Skeletal muscle cell (primary cell): ENCODE data around the gene ZNF729.
"Not testable (repeated sequence)": the region's sequence is repeated elsewhere in the genome, so short reads cannot be mapped to it uniquely, and the experiment has no call there.

Experiments
- DNase-seq: peaks from one replicate; pipeline ENCODE4 v3.0.0-alpha.2; 2010; ENCODE audit warnings: low read depth
- H3K4me3 ChIP-seq: 2 replicates; pipeline ENCODE4 v1.5.1; 2011; ENCODE audit warnings: low read depth, mild to moderate bottlenecking, control low read depth, low read length, moderate library complexity

Gene ZNF729

DNA sequence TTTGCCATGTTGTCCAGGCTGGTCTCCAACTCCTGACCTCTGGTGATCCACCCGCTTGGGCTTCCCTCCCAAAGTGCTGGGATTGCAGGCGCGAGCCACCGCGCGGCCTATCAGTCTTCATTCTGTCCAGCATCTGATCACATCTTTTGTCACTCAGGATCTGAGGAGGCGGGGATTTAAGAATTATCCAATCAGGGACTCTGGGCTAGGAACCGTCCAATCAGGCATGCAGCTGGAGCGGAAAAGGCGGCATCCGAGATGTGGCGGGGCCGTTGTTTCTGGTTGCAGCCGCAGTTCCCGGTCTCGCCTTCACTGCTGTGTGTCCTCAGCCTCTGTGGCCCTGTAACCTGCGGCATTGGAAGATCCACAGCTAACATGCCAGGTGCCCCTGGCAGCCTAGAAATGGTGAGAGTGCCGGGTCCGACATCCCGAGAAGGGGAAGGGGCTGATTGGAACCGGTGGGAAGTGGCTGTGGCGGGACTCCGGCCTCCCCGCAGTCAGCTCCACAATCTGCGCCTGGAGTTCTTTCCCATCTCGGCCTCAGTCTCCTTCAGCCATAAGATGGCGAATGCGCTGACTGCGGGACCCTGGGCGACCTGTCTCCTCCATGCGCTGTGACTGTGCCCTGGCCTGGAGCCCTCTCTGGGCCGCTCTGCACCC is at the start of gene ZNF729:
TSS of gene ZNF729 (plus strand) at position 291 of the 660 bp plus-strand sequence. CDS start at position 376, 85 bp downstream.
- no peak for DNase-seq
- H3K4me3 ChIP-seq: no peak within 1 kb of the TSS

DNA sequence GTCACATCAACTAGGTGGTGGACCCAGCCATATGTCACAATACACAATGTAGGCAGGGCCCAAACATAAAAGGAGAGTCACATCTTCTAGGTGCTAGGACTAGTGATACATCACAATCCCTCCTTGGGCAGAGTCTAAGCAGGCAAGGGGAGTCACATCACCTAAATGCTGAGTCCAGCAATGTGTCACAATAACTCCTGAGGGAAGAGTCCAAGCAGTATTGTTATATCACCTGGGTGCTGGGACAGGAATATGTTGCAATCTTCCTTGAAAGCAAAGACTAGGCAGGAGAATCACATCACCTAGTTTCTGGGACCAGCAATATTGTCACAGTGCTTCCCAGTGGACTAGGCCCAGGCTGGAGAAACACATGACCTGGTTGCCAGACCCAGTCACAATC is 29.4 kb upstream of the ZNF729 start:
- H3K4me3 ChIP-seq: no peak overlapping the region
- DNase-seq: no peak

DNA sequence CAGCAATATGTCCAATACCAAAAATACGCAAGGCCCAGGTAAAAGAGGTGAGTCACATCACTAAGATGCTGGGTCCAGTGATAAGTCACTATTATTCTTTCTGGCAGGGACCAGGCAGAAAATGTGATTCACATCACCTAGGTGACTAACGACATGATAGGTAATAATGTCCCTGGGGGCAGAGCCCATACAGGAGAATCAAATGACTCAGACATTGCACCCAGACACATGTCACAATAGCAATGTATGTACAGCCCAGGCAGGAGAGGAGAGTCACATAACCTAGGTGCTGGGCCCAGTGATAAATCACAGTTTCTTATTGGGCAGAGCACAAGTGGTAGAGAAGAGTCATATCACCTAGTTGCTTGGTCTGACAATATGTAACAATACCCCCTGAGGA is 28.9 kb upstream of the ZNF729 start:
- DNase-seq: no peak
- no peak overlapping the region for H3K4me3 ChIP-seq

- DNase-seq: no peak
- H3K4me3 ChIP-seq: no peak overlapping the region
Measured at GRCh38 chr19:22257916-22258315, 28.3 kb upstream of the ZNF729 start.

- H3K4me3 ChIP-seq: no peak overlapping the region
- no peak for DNase-seq
Measured at GRCh38 chr19:22260499-22260898, 25.7 kb upstream of the ZNF729 start.

- DNase-seq: no peak
- no peak overlapping the region for H3K4me3 ChIP-seq
Measured at GRCh38 chr19:22261596-22261995, 24.6 kb upstream of the ZNF729 start.

- DNase-seq: no peak
- no peak overlapping the region for H3K4me3 ChIP-seq
Measured at GRCh38 chr19:22263121-22263520, 23.1 kb upstream of the ZNF729 start.

GRCh38 chr19:22321554-22321953 is 35.3 kb downstream of the ZNF729 start:
- H3K4me3 ChIP-seq, DNase-seq: not testable (repeated sequence)

DNA sequence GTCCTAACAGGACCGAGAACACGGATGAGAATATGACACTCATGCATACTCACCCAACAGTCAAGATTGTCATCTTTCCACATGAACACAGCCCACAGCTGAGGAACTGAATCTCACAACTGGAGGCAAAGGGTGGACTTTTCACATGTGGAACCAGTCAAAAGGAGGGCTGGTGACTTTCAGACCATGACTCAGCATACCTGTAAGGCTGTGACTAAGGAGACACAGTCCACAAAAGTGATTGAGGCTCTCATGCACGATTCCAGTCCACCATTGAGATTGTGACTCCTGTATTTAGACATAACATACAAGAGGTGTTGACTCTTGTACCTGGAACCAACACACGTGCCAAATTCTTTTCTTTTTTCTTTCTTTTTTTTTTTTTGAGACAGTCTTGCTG is 40.0 kb downstream of the ZNF729 start:
- no peak overlapping the region for H3K4me3 ChIP-seq
- DNase-seq: no peak

DNA sequence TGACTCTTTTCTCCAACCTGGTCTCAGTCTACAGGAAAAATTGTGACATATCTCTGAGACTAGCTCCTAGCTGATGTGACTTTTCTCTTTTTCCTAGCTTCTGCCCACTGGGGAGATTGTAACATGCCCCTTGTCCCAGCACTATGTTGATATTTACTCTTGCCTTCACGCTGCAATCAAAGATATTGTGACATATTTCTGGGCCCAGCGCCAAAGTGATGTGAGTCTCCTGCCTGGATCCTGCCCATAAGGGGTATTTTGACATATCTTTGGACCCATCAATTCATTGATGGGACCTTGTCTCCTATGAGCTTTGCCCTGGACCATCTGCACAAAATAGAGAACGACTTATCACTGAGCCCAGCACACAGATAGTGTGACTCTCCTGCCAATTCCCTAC is 41.1 kb downstream of the ZNF729 start:
- DNase-seq: no peak
- H3K4me3 ChIP-seq: no peak overlapping the region

DNA sequence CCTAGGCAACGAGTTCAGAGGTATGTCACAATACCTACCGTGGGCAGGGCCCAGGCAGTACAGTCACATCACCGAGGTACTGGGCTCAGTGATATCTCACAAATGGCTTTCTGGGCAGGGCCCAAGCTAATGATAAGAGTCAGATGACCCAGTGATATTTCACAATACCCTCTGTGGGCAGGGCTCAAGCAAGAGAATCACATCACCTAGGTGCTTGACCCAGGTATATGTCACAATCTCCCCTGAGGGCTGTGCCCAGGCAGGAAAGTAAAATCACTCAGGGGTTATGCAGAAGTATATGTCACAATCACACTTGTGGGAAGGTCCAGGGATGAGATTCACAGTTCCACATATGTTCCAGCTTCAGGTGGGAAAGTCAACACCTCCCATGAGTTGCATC is 45.3 kb downstream of the ZNF729 start:
- DNase-seq: no peak
- H3K4me3 ChIP-seq: no peak overlapping the region

DNA sequence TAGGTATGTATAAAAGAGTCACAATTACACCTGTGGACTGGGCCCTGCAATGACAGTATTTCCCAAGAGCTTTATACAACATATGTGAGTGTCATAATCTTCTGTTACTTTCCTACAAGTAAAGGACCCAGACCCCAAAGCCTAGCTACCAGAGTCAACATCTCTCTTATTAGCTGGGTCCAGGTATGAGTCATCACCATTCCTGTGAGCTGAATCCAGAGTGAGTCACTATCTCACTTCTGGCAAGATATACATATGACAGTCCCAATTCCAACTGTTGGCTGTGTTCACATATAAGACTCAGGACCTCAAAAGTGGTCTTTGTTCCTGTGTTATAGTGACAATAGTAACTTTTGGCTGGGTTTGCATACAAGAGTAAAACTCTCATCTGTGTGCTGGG is 46.7 kb downstream of the ZNF729 start:
- no peak overlapping the region for H3K4me3 ChIP-seq
- DNase-seq: no peak

DNA sequence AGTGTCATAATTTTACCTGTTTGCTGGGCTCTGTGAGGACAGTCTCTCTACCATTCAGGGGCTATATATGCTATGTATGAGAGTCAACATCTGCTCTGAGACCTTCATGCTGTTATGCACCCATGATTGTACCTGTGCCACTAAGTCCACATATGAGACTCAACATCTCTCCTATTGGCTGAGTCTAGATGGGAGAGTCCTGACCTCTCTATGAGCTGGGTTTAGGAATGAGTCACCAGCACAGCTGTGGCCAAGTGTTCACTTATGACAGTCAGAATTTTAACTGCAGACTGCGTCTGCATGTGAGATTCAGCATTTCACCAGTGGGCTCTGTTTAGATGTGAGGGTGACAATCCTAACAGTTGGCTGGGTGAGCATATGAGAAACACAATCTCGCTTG is 49.5 kb downstream of the ZNF729 start:
- H3K4me3 ChIP-seq: no peak overlapping the region
- no peak for DNase-seq

- no peak overlapping the region for H3K4me3 ChIP-seq
- no peak for DNase-seq
Measured at GRCh38 chr19:22354665-22355064, 68.4 kb downstream of the ZNF729 start.
